ENCODE data around the gene AUTS2. TPM values are rescaled to one million over a fixed set of nuclear protein-coding genes. Genes with fewer than 3 reads are reported as not detected.

The AUTS2 gene
- total RNA-seq, 1 experiment from 2014 or later = 38.5 TPM

GRCh38 chr7:70132852-70133690 lies 534.8 kb downstream of the AUTS2 start:
- Histone ChIP-seq H3K4me3 (ENCODE audit: low read length) (no peak overlapping the region), H3K9me2 (replicated peaks; ENCODE audit: insufficient read depth, low read length) (no peaks in the 10 kb centered on the region), H3K4me2 (ENCODE audit: low read depth, low read length, poor library complexity, severe bottlenecking) (no peak overlapping the region), H3K9me3 (ENCODE audit: low read length) (no peaks in the 10 kb centered on the region), H3K27me3 (ENCODE audit: low read length) (no peaks in the 10 kb centered on the region), H4K20me1 (ENCODE audit: insufficient read depth, low read depth, low read length) (0 out of 2 replicates have a peak, but pooled peaks cover 12% of the 10 kb centered on the region), H3K9ac (ENCODE audit: low read length) (no peak overlapping the region), H3K4me1 (ENCODE audit: low read length) (no peaks in the 10 kb centered on the region), H3K79me2 (ENCODE audit: low read length) (no peaks in the 10 kb centered on the region), H3K36me3 (ENCODE audit: insufficient read depth, low read length) (no peaks in the 10 kb centered on the region), H2AFZ (ENCODE audit: low read length) (no peak overlapping the region), H3K27ac (ENCODE audit: low read length) (no peak overlapping the region)
- DNase-seq = no peak

GRCh38 chr7:70134029-70134770 lies 535.9 kb downstream of the AUTS2 start:
- H3K9ac ChIP-seq (ENCODE audit: low read length) = no peak overlapping the region
- H2AFZ ChIP-seq (ENCODE audit: low read length) = no peak overlapping the region
- H3K36me3 ChIP-seq (ENCODE audit: insufficient read depth, low read length) = no peaks in the 10 kb centered on the region
- H3K27me3 ChIP-seq (ENCODE audit: low read length) = no peaks in the 10 kb centered on the region
- H3K4me2 ChIP-seq (ENCODE audit: low read depth, low read length, poor library complexity, severe bottlenecking) = no peak overlapping the region
- no peaks in the 10 kb centered on the region for H3K4me1 ChIP-seq (ENCODE audit: low read length)
- no peaks in the 10 kb centered on the region for H3K9me2 ChIP-seq (replicated peaks; ENCODE audit: insufficient read depth, low read length)
- H3K27ac ChIP-seq (ENCODE audit: low read length) = no peak overlapping the region
- H3K79me2 ChIP-seq (ENCODE audit: low read length) = no peaks in the 10 kb centered on the region
- no peaks in the 10 kb centered on the region for H3K9me3 ChIP-seq (ENCODE audit: low read length)
- H3K4me3 ChIP-seq (ENCODE audit: low read length) = no peak overlapping the region
- DNase-seq = no peak
- H4K20me1 ChIP-seq (ENCODE audit: insufficient read depth, low read depth, low read length) = 0 out of 2 replicates have a peak, but pooled peaks cover 12% of the 10 kb centered on the region

GRCh38 chr7:70135656-70136055 lies 537.4 kb downstream of the AUTS2 start:
- Histone ChIP-seq H3K4me1 (ENCODE audit: low read length) (no peaks in the 10 kb centered on the region), H2AFZ (ENCODE audit: low read length) (no peak overlapping the region), H4K20me1 (ENCODE audit: insufficient read depth, low read depth, low read length) (0 out of 2 replicates have a peak, but pooled peaks cover 12% of the 10 kb centered on the region), H3K9ac (ENCODE audit: low read length) (no peak overlapping the region), H3K27ac (ENCODE audit: low read length) (no peak overlapping the region), H3K4me2 (ENCODE audit: low read depth, low read length, poor library complexity, severe bottlenecking) (no peak overlapping the region), H3K9me3 (ENCODE audit: low read length) (no peaks in the 10 kb centered on the region), H3K27me3 (ENCODE audit: low read length) (no peaks in the 10 kb centered on the region), H3K4me3 (ENCODE audit: low read length) (no peak overlapping the region), H3K79me2 (ENCODE audit: low read length) (no peaks in the 10 kb centered on the region), H3K9me2 (replicated peaks; ENCODE audit: insufficient read depth, low read length) (no peaks in the 10 kb centered on the region), H3K36me3 (ENCODE audit: insufficient read depth, low read length) (no peaks in the 10 kb centered on the region)
- no peak for DNase-seq

- Histone ChIP-seq H3K9me3 (ENCODE audit: low read length) (no peaks in the 10 kb centered on the region), H3K4me3 (ENCODE audit: low read length) (no peak overlapping the region), H3K27me3 (ENCODE audit: low read length) (no peaks in the 10 kb centered on the region), H3K9ac (ENCODE audit: low read length) (no peak overlapping the region), H2AFZ (ENCODE audit: low read length) (no peak overlapping the region), H3K27ac (ENCODE audit: low read length) (no peak overlapping the region), H4K20me1 (ENCODE audit: insufficient read depth, low read depth, low read length) (0 out of 2 replicates have a peak, but pooled peaks cover 12% of the 10 kb centered on the region), H3K79me2 (ENCODE audit: low read length) (no peaks in the 10 kb centered on the region), H3K9me2 (replicated peaks; ENCODE audit: insufficient read depth, low read length) (no peaks in the 10 kb centered on the region), H3K4me1 (ENCODE audit: low read length) (no peaks in the 10 kb centered on the region), H3K36me3 (ENCODE audit: insufficient read depth, low read length) (no peaks in the 10 kb centered on the region), H3K4me2 (ENCODE audit: low read depth, low read length, poor library complexity, severe bottlenecking) (no peak overlapping the region)
- DNase-seq = no peak
Observed at GRCh38 chr7:70137126-70137525, 538.9 kb downstream of the AUTS2 start.

- Histone ChIP-seq H3K4me1 (ENCODE audit: low read length) (no peaks in the 10 kb centered on the region), H3K9me3 (ENCODE audit: low read length) (no peaks in the 10 kb centered on the region), H3K9me2 (replicated peaks; ENCODE audit: insufficient read depth, low read length) (no peaks in the 10 kb centered on the region), H3K4me3 (ENCODE audit: low read length) (no peak overlapping the region), H3K79me2 (ENCODE audit: low read length) (no peaks in the 10 kb centered on the region), H3K36me3 (ENCODE audit: insufficient read depth, low read length) (no peaks in the 10 kb centered on the region), H2AFZ (ENCODE audit: low read length) (no peak overlapping the region), H3K27me3 (ENCODE audit: low read length) (no peaks in the 10 kb centered on the region), H4K20me1 (ENCODE audit: insufficient read depth, low read depth, low read length) (no peaks in the 10 kb centered on the region), H3K4me2 (ENCODE audit: low read depth, low read length, poor library complexity, severe bottlenecking) (no peak overlapping the region), H3K9ac (ENCODE audit: low read length) (no peak overlapping the region), H3K27ac (ENCODE audit: low read length) (no peak overlapping the region)
- no peak for DNase-seq
Observed at GRCh38 chr7:70142247-70142932, 544.1 kb downstream of the AUTS2 start.

GRCh38 chr7:70143075-70144044 lies 545.1 kb downstream of the AUTS2 start:
- Histone ChIP-seq H3K9me3 (ENCODE audit: low read length) (no peaks in the 10 kb centered on the region), H3K27me3 (ENCODE audit: low read length) (no peaks in the 10 kb centered on the region)

GRCh38 chr7:70148997-70149396 lies 550.7 kb downstream of the AUTS2 start:
- H3K27me3 ChIP-seq (ENCODE audit: low read length) = no peaks in the 10 kb centered on the region
- H3K79me2 ChIP-seq (ENCODE audit: low read length) = no peaks in the 10 kb centered on the region
- H2AFZ ChIP-seq (ENCODE audit: low read length) = no peak overlapping the region
- H3K9me2 ChIP-seq (replicated peaks; ENCODE audit: insufficient read depth, low read length) = no peaks in the 10 kb centered on the region
- H3K4me2 ChIP-seq (ENCODE audit: low read depth, low read length, poor library complexity, severe bottlenecking) = no peak overlapping the region
- H3K9ac ChIP-seq (ENCODE audit: low read length) = no peak overlapping the region
- no peaks in the 10 kb centered on the region for H3K4me1 ChIP-seq (ENCODE audit: low read length)
- no peak overlapping the region for H3K27ac ChIP-seq (ENCODE audit: low read length)
- H3K36me3 ChIP-seq (ENCODE audit: insufficient read depth, low read length) = no peaks in the 10 kb centered on the region
- H3K4me3 ChIP-seq (ENCODE audit: low read length) = no peak overlapping the region
- H3K9me3 ChIP-seq (ENCODE audit: low read length) = no peaks in the 10 kb centered on the region
- DNase-seq = no peak
- no peaks in the 10 kb centered on the region for H4K20me1 ChIP-seq (ENCODE audit: insufficient read depth, low read depth, low read length)

More at GRCh38 chr7:70143075-70144044, 545.1 kb downstream of the AUTS2 start:
- H3K27ac ChIP-seq (ENCODE audit: low read length) = no peak overlapping the region
- H3K9me2 ChIP-seq (replicated peaks; ENCODE audit: insufficient read depth, low read length) = no peaks in the 10 kb centered on the region
- no peak overlapping the region for H2AFZ ChIP-seq (ENCODE audit: low read length)
- H3K4me1 ChIP-seq (ENCODE audit: low read length) = no peaks in the 10 kb centered on the region
- no peak overlapping the region for H3K9ac ChIP-seq (ENCODE audit: low read length)
- no peaks in the 10 kb centered on the region for H3K36me3 ChIP-seq (ENCODE audit: insufficient read depth, low read length)
- DNase-seq = no peak
- no peak overlapping the region for H3K4me2 ChIP-seq (ENCODE audit: low read depth, low read length, poor library complexity, severe bottlenecking)
- H3K4me3 ChIP-seq (ENCODE audit: low read length) = no peak overlapping the region
- no peaks in the 10 kb centered on the region for H3K79me2 ChIP-seq (ENCODE audit: low read length)
- no peaks in the 10 kb centered on the region for H4K20me1 ChIP-seq (ENCODE audit: insufficient read depth, low read depth, low read length)

Measured in Karpas-422 (cell line).